NCI-H2196 (cell line): ENCODE data around the gene ALDOC.
"Not testable (repeated sequence)": the region's sequence is repeated elsewhere in the genome, so short reads cannot be mapped to it uniquely, and the experiment has no call there.

Experiments
- DNase-seq: peaks from one replicate; lab custom pipeline; 2025; ENCODE audit not compliant: unreplicated experiment; lab: John Stamatoyannopoulos, UW

ALDOC gene

DNA sequence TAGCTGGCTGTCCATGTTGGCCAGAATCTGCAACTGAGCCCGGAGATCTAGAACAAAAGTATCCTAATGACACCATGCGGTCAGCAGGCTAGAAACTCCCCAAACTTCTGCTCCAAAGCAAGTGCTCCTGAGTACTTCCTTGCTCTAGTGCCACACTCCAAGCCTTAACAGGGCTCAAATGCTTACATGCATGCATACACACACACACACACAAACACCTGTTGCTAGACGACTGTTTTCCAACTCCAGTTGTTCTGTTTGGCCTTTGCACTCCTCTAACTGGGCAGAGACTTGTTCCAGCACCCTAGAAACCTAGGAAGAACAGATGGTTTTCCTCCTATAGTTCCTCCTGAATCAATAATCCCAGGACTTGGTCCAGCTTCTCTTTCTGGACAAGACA, 7.7 kb upstream of the ALDOC start:
- DNase-seq, result no peak

GRCh38 chr17:28582513-28582912, 5.8 kb upstream of the ALDOC start:
- no peak for DNase-seq

DNA sequence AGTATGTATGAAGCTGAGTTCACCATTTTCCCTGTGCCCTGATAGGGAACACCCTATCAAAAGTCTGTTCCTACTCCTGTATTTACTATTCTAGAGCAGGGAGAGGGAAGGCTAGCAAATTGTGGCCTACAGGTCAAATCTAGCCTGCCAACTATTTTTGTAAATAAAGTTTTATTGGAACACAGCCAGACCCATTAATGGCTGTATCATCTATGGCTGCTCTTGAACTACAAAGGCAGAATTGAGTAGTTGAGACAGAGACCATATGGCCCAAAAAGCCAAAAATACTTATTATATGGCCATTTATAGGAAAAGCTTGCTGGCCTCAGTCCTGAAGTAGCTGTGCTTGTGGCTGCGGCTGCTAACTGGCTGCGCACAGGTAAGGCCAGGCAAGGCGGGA, 4.3 kb upstream of the ALDOC start:
- no peak for DNase-seq

GRCh38 chr17:28579526-28579925, 2.8 kb upstream of the ALDOC start:
- DNase-seq, result no peak

GRCh38 chr17:28578246-28579195, 1.8 kb upstream of the ALDOC start:
- no peak for DNase-seq

- DNase-seq, result no peak
These were observed 750 bp upstream of the ALDOC start for GRCh38 chr17:28577466-28577824.

GRCh38 chr17:28576016-28576415, 679 bp downstream of the ALDOC start:
- not testable (repeated sequence) for DNase-seq

DNA sequence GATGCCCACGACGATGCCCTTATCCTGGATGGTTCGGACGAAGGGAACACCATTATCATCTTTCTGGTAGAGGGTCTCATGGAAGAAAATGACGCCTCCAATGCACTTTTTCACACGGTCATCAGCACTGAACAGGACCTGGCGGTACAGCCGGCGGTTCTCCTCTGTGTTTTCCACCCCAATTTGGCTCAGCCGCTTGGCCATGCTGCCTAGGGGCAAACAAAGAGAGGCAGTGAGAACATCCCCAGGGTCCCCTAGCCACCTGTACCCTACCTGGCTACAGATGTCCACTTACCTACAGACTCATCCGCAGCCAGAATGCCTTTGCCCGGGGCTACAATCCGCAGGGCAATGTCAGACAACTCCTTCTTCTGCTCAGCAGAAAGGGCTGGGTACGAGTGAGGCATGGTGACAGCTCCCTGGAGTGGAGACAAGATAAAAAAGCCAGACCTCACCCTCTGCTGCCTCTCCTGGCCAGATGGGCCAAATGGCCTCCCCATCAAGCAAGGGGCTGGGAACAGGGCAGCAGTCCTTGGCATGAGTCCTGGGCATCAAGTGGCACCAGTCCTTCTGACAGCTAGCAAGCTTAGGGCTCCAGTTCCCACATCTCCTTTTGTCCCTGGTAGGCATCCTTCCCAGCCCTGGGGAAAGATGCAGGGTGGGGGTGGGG, 1.4 kb downstream of the ALDOC start:
- no peak for DNase-seq

GRCh38 chr17:28574526-28574925, 2.2 kb downstream of the ALDOC start:
- DNase-seq, result no peak

DNA sequence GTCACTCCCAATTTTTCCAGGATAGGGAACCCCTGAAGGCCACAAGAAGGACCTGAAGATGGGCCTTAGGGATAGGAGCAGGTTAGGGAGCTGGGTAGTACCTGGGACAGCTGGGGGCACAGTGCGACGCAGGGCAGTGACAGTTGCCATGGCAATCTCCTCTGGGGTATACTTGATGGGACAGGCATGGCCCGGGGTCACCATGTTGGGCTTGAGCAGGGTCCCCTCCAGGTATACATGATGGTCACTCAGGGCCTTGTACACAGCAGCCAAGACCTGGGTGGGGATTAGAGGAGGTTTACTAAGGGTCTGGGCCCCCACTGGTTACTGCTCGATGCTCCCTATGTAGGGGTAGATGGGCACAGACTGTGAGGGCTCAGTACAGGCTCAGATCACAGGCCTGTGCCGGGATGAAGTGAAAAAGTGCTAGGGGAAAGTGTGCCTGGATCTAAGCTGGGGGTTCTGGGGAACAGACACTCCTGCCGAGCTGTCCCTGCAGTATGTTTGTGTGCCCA, 2.7 kb downstream of the ALDOC start:
- DNase-seq, result no peak

GRCh38 chr17:28573521-28573920, 3.2 kb downstream of the ALDOC start:
- no peak for DNase-seq

- DNase-seq, result no peak
These were observed 3.7 kb downstream of the ALDOC start for GRCh38 chr17:28573040-28573380.

- no peak for DNase-seq
These were observed 4.2 kb downstream of the ALDOC start for GRCh38 chr17:28572259-28573039.

DNA sequence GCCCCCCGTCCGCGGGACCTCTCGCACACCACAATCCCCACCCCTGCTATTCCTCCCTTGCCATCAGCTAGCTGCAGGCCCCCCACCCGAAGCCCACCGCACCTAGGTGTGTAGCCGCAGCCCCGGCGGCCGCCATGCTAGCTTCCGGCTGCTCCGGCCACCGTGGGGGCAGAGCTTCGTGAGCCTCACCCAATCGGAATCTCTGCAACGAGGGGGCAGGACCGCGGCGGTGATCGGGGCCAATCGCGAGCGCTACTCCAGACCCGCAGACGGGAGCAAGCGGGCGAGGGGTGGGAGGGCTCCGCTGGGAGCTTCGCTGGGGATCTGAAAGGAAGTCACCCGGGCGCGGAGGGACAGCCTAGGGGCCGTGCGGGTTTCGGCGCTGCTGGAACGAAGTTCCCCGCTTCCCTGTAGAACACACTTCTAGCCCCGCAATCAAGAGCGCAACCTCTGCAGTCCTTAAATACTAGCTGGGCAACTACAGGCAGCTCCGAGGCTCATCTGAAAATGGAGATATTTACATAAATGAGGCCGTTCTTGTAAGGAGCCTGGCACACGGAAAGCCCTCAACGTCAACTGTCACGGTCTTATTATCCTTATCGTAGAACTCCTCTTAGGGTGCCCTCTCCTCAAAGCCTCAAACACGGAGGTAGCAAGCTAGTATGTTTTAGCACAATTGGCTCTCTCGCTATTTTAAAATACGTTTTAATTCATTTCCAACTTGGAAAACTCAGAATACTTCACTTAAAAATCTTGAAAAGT, 5.2 kb downstream of the ALDOC start, which contains the start of gene PIGS:
PIGS (minus strand) TSS at position 164 of the 762 bp plus-strand sequence; CDS start at position 136, 28 bp downstream.
- DNase-seq, result peak; percentile 79

DNA sequence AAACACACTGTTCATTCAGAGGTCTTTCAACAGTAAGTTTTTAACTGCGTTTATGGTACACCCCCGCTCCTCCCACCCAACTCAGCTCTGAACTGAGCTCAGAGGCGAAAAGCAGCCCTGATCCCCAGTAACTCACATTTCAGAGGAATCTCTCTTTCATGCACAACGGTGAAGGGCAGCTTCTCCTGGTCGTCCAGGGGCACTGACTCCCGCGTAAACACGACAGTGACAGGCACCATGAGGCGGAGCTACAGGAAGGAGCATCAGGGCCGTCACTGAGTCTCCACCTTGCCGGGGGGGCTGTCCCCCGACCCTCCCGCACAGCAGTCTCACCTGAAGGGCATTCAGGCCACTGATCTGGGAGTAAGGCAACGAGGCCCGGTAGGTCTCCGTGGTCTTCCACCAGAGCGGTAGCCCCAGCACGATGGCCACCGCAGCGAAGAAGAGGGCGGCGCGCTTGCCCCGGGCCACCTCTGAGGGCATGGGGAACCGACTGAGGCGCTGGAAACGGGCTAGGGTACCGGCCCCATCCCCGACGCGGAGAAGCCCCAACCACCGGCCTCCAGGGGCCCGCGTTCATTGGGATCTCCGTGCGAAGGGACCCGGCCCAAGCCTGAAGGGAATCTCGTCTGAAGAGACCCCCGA, 5.9 kb downstream of the ALDOC start:
- DNase-seq, result no peak

DNA sequence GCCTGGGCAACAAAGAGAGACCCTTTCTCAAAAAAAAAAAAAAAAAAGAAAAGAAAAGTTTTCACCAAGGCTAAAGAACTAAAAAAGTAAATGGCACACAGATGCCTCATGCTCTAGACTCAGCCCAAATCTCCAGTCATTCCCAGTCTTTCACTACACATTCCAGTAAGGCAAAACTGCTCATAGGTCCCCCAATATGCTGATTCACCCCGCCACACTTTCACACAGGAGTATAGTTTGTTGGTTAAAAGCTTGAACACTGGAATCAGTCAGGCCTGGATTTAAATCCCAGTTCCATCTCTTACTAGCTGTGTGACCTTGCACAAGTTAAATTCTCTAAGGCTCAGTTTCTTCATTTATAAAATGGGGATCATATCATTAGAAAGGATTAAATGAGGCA, 7.2 kb downstream of the ALDOC start:
- no peak for DNase-seq

- DNase-seq, result no peak
These were observed 9.1 kb downstream of the ALDOC start for GRCh38 chr17:28567604-28568003.

GRCh38 chr17:28563475-28563874, 13.2 kb downstream of the ALDOC start:
- no peak for DNase-seq

DNA sequence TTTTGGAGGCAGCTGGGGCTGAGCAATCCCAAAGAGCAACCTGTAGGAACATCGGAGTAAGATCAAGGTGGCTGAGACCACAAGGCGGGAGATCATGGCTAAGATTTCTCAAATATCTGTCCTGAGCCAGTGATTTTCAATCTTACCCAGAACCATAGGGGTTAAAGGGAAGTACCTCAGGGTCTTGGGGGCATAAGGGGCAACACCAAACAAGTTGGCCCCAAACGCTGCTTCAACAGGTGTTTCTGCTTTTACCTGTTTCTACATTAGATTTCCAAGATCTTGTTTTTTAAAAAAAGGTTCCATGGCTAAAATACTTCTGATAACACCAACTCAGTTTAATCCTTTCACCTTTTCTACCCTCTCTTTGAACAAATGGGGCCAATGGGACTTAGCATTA, 21.7 kb downstream of the ALDOC start:
- DNase-seq, result no peak

- DNase-seq, result no peak
These were observed 22.1 kb downstream of the ALDOC start for GRCh38 chr17:28554565-28554964.
